Measurements from ENCODE around the gene ASRGL1.

The ASRGL1 gene

GRCh38 chr11:62345861-62346260 lies 8.6 kb downstream of the ASRGL1 start:
- Histone ChIP-seq H3K27me3 (replicated peaks; ENCODE audit: control insufficient read depth, insufficient read depth, low read length) (no peaks in the 10 kb centered on the region), H3K36me3 (ENCODE audit: control insufficient read depth, insufficient read depth, low read length) (no peaks in the 10 kb centered on the region), H3K4me3 (replicated peaks; ENCODE audit: low read depth, low read length) (no peak overlapping the region)
- DNase-seq (ENCODE audit: extremely low read depth, insufficient read length), result no peak
- no peak for TF ChIP-seq CTCF (IDR thresholded peaks at IDR 0.05; ENCODE audit: insufficient read depth, low read length, poor library complexity, severe bottlenecking)

- DNase-seq (ENCODE audit: extremely low read depth, insufficient read length), result peak; percentile 28
- Histone ChIP-seq H3K27me3 (replicated peaks; ENCODE audit: control insufficient read depth, insufficient read depth, low read length) (no peaks in the 10 kb centered on the region), H3K36me3 (ENCODE audit: control insufficient read depth, insufficient read depth, low read length) (no peaks in the 10 kb centered on the region), H3K4me3 (replicated peaks; ENCODE audit: low read depth, low read length) (peak overlapping the region; percentile 18; the same call in 1 of the 2 replicates)
- no peak for TF ChIP-seq CTCF (IDR thresholded peaks at IDR 0.05; ENCODE audit: insufficient read depth, low read length, poor library complexity, severe bottlenecking)
These were observed 15.4 kb downstream of the ASRGL1 start for GRCh38 chr11:62352355-62353336.

- H3K4me3 ChIP-seq (replicated peaks; ENCODE audit: low read depth, low read length), result no peak overlapping the region
- no peak for TF ChIP-seq CTCF (IDR thresholded peaks at IDR 0.05; ENCODE audit: insufficient read depth, low read length, poor library complexity, severe bottlenecking)
- DNase-seq (ENCODE audit: extremely low read depth, insufficient read length), result no peak
- H3K36me3 ChIP-seq (ENCODE audit: control insufficient read depth, insufficient read depth, low read length), result no peaks in the 10 kb centered on the region
- no peaks in the 10 kb centered on the region for H3K27me3 ChIP-seq (replicated peaks; ENCODE audit: control insufficient read depth, insufficient read depth, low read length)
These were observed 16.6 kb downstream of the ASRGL1 start for GRCh38 chr11:62353841-62354240.

GRCh38 chr11:62358273-62358672 lies 21.0 kb downstream of the ASRGL1 start:
- no peaks in the 10 kb centered on the region for H3K27me3 ChIP-seq (replicated peaks; ENCODE audit: control insufficient read depth, insufficient read depth, low read length)
- DNase-seq (ENCODE audit: extremely low read depth, insufficient read length), result no peak
- no peaks in the 10 kb centered on the region for H3K36me3 ChIP-seq (ENCODE audit: control insufficient read depth, insufficient read depth, low read length)
- TF ChIP-seq CTCF (IDR thresholded peaks at IDR 0.05; ENCODE audit: insufficient read depth, low read length, poor library complexity, severe bottlenecking), result no peak
- H3K4me3 ChIP-seq (replicated peaks; ENCODE audit: low read depth, low read length), result no peak overlapping the region

- no peak overlapping the region for H3K4me3 ChIP-seq (replicated peaks; ENCODE audit: low read depth, low read length)
- no peak for TF ChIP-seq CTCF (IDR thresholded peaks at IDR 0.05; ENCODE audit: insufficient read depth, low read length, poor library complexity, severe bottlenecking)
- no peak for DNase-seq (ENCODE audit: extremely low read depth, insufficient read length)
- H3K36me3 ChIP-seq (ENCODE audit: control insufficient read depth, insufficient read depth, low read length), result no peaks in the 10 kb centered on the region
- no peaks in the 10 kb centered on the region for H3K27me3 ChIP-seq (replicated peaks; ENCODE audit: control insufficient read depth, insufficient read depth, low read length)
These were observed 22.2 kb downstream of the ASRGL1 start for GRCh38 chr11:62359475-62359874.
